H1 (cell line): ENCODE measurements around the gene OXLD1. TPM values are rescaled to one million over a fixed set of nuclear protein-coding genes. Genes with fewer than 3 reads are reported as not detected.

Experiments used
- CTCF ChIA-PET: fragments of 300-600 bp; sonication (Branson Sonifier 250); formaldehyde crosslinking; loops from one replicate; lab custom pipeline; 2021; ENCODE audit not compliant: partially characterized antibody; lab: Charles Lee
- POLR2A ChIA-PET: fragments of 300-600 bp; sonication (Branson Sonifier 250); formaldehyde crosslinking; loops from one replicate; lab custom pipeline; 2021; ENCODE audit warnings: inconsistent platforms; ENCODE audit not compliant: partially characterized antibody; lab: Charles Lee
- DNase-seq, 2 experiments: peaks; one replicate each; pipeline versions ENCODE4 v3.0.0 to v3.0.0-alpha.2; 2010 to 2022; ENCODE audit warnings: low spot score in 2 of 2, low read depth in 1 of 2, mixed read lengths in 1 of 2
- FAIRE-seq: peaks from 2 replicates; lab custom pipeline; 2011; peaks lifted over from hg19 to GRCh38; lab: Jason Lieb, UNC
- H2AFZ ChIP-seq: 2 replicates; pipeline ENCODE4 v1.8.1; 2012; ENCODE audit warnings: low read length, inconsistent platforms
- H2AK5ac ChIP-seq: 2 replicates; pipeline ENCODE4 v1.6.1; 2013; ENCODE audit warnings: low read depth, low read length
- H2BK120ac ChIP-seq: replicated peaks from 2 replicates; pipeline ENCODE3; 2013; ENCODE audit warnings: low read depth, low read length, inconsistent platforms
- H2BK12ac ChIP-seq: 2 replicates; pipeline ENCODE4 v1.6.1; 2013; ENCODE audit warnings: low read depth, low read length
- H2BK15ac ChIP-seq: 2 replicates; pipeline ENCODE4 v1.6.1; 2013; ENCODE audit warnings: low read length
- H2BK20ac ChIP-seq: 2 replicates; pipeline ENCODE4 v1.6.1; 2013; ENCODE audit warnings: low read length
- H2BK5ac ChIP-seq: 2 replicates; pipeline ENCODE4 v1.6.1; 2013; ENCODE audit warnings: low read depth, low read length
- H3K14ac ChIP-seq: 2 replicates; pipeline ENCODE4 v1.6.1; 2013; ENCODE audit warnings: inconsistent platforms; ENCODE audit not compliant: insufficient read length
- H3K18ac ChIP-seq: 2 replicates; pipeline ENCODE4 v1.6.1; 2013; ENCODE audit warnings: low read length; ENCODE audit errors: extremely low read depth
- H3K23ac ChIP-seq: 2 replicates; pipeline ENCODE4 v1.6.1; 2013; ENCODE audit warnings: inconsistent platforms; ENCODE audit not compliant: insufficient read length
- H3K23me2 ChIP-seq: 2 replicates; pipeline ENCODE4 v1.6.1; 2013; ENCODE audit warnings: low read depth, low read length
- H3K27ac ChIP-seq: 2 replicates; pipeline ENCODE4 v1.6.1; 2011; ENCODE audit warnings: low read depth, low read length, inconsistent platforms
- H3K27me3 ChIP-seq, 4 experiments: replicated peaks in 1 of 4; 1 replicate in 1 of 4; 2 replicates in 3 of 4; pipeline versions ENCODE4 v1.6.1 to v1.8.1; 2011 to 2013; ENCODE audit warnings: low read length in 3 of 4, mild to moderate bottlenecking in 3 of 4, inconsistent platforms in 2 of 4, mixed read lengths in 2 of 4, moderate library complexity in 1 of 4; ENCODE audit not compliant: control insufficient read depth in 3 of 4, insufficient read depth in 3 of 4; ENCODE audit errors: extremely low read depth in 1 of 4
- H3K36me3 ChIP-seq, 4 experiments: 2 replicates each; pipeline versions ENCODE4 v1.6.1 to v1.8.1; 2011 to 2013; ENCODE audit warnings: mild to moderate bottlenecking in 4 of 4, low read length in 3 of 4, moderate library complexity in 2 of 4, control low read depth in 1 of 4, inconsistent platforms in 1 of 4; ENCODE audit not compliant: insufficient read depth in 4 of 4, control insufficient read depth in 2 of 4
- H3K4ac ChIP-seq: replicated peaks from 2 replicates; pipeline ENCODE3; 2013; ENCODE audit warnings: low read length, low read depth, mixed read lengths, inconsistent platforms; ENCODE audit not compliant: insufficient read length
- H3K4me1 ChIP-seq, 4 experiments: replicated peaks in 1 of 4; 1 replicate in 1 of 4; 2 replicates in 3 of 4; pipeline versions ENCODE4 v1.6.1 to v1.8.1; 2011 to 2013; ENCODE audit warnings: low read length in 3 of 4, inconsistent platforms in 2 of 4, mixed read lengths in 1 of 4; ENCODE audit not compliant: insufficient read depth in 4 of 4, control insufficient read depth in 3 of 4
- H3K4me2 ChIP-seq, 2 experiments: 2 replicates each; pipeline versions ENCODE4 v1.6.1 to v1.8.1; 2011 to 2013; ENCODE audit warnings: low read depth in 2 of 2, low read length in 2 of 2, control low read depth in 1 of 2, inconsistent platforms in 1 of 2, mild to moderate bottlenecking in 1 of 2; ENCODE audit not compliant: insufficient read depth in 1 of 2
- H3K4me3 ChIP-seq, 4 experiments: fragments of 200-600, 300-600 bp in 1 of 4; sonication (generic), shearing (Covaris generic), sonication (Bioruptor Twin) in 1 of 4; 2 replicates each; pipeline versions ENCODE4 v1.5.1 to v1.8.1; 2011 to 2016; ENCODE audit warnings: low read length in 4 of 4, low read depth in 3 of 4, control low read depth in 2 of 4, inconsistent platforms in 2 of 4, mild to moderate bottlenecking in 2 of 4, mixed read lengths in 1 of 4, moderate library complexity in 1 of 4; ENCODE audit not compliant: insufficient read depth in 2 of 4; ENCODE audit errors: extremely low read depth in 1 of 4
- H3K56ac ChIP-seq: replicated peaks from 2 replicates; pipeline ENCODE3; 2013; ENCODE audit warnings: low read depth, mild to moderate bottlenecking, mixed read lengths, low read length, inconsistent platforms; ENCODE audit not compliant: insufficient read length
- H3K79me1 ChIP-seq: 2 replicates; pipeline ENCODE4 v1.6.1; 2013; ENCODE audit warnings: low read depth, low read length, control low read depth
- H3K79me2 ChIP-seq, 2 experiments: 2 replicates each; pipeline versions ENCODE4 v1.6.1 to v1.8.1; 2012 to 2013; ENCODE audit warnings: low read length in 2 of 2, mild to moderate bottlenecking in 2 of 2, inconsistent platforms in 1 of 2; ENCODE audit not compliant: insufficient read depth in 2 of 2, control insufficient read depth in 1 of 2
- H3K9ac ChIP-seq, 4 experiments: replicated peaks in 1 of 4; 1 replicate in 1 of 4; 2 replicates in 3 of 4; pipeline versions ENCODE4 v1.6.1 to v1.8.1; 2011 to 2013; ENCODE audit warnings: low read depth in 3 of 4, low read length in 3 of 4, control low read depth in 2 of 4, mild to moderate bottlenecking in 2 of 4, moderate library complexity in 2 of 4, inconsistent platforms in 1 of 4; ENCODE audit errors: extremely low read depth in 1 of 4
- H3K9me3 ChIP-seq, 2 experiments: 2 replicates each; pipeline versions ENCODE4 v1.6.1 to v1.8.1; 2012 to 2013; ENCODE audit warnings: mild to moderate bottlenecking in 2 of 2, moderate library complexity in 2 of 2, control low read depth in 1 of 2, inconsistent platforms in 1 of 2, low read depth in 1 of 2, low read length in 1 of 2, mixed read lengths in 1 of 2; ENCODE audit not compliant: insufficient read depth in 2 of 2
- H4K20me1 ChIP-seq, 2 experiments: replicated peaks in 1 of 2; 2 replicates each; pipeline versions ENCODE3 to v1.8.1; 2011 to 2013; ENCODE audit warnings: inconsistent platforms in 2 of 2, low read length in 2 of 2, mild to moderate bottlenecking in 1 of 2; ENCODE audit not compliant: insufficient read depth in 2 of 2, control insufficient read depth in 1 of 2
- H4K5ac ChIP-seq: 2 replicates; pipeline ENCODE4 v1.6.1; 2013; ENCODE audit warnings: low read length, low read depth, mixed read lengths, inconsistent platforms; ENCODE audit not compliant: insufficient read length
- H4K8ac ChIP-seq: 2 replicates; pipeline ENCODE4 v1.8.0; 2013; ENCODE audit warnings: mild to moderate bottlenecking, moderate library complexity, low read length, inconsistent platforms; ENCODE audit not compliant: insufficient read depth; ENCODE audit errors: extremely low read depth
- H4K91ac ChIP-seq: replicated peaks from 2 replicates; pipeline ENCODE3; 2013; ENCODE audit warnings: low read length, mixed read lengths, inconsistent platforms; ENCODE audit not compliant: insufficient read length
- ASH2L ChIP-seq: fragments of 200-600, 300-600 bp; sonication (generic); IDR thresholded peaks from one replicate; pipeline ENCODE4 v1.7.1; 2017; ENCODE audit warnings: low read length
- EGR1 ChIP-seq: IDR thresholded peaks from 2 replicates; pipeline ENCODE4 v1.6.1; 2011; ENCODE audit warnings: low read depth, low read length, borderline replicate concordance
- KDM1A ChIP-seq: fragments of 200-600, 300-600 bp; sonication (generic); IDR thresholded peaks from 2 replicates; pipeline ENCODE4 v1.7.1; 2016; ENCODE audit warnings: mild to moderate bottlenecking, low read length, borderline replicate concordance
- RBBP5 ChIP-seq: IDR thresholded peaks from 2 replicates; pipeline ENCODE4 v1.7.1; 2012; ENCODE audit warnings: low read depth, mild to moderate bottlenecking, inconsistent platforms, low read length, moderate library complexity, borderline replicate concordance
- SIRT6 ChIP-seq: IDR thresholded peaks from one replicate; pipeline ENCODE4 v1.7.1; 2012; ENCODE audit warnings: low read length, inconsistent platforms
- SRF ChIP-seq: IDR thresholded peaks from 2 replicates; pipeline ENCODE4 v1.6.1; 2011; ENCODE audit warnings: mild to moderate bottlenecking, low read depth, low read length, moderate library complexity
- WGBS, 2 experiments: shearing (Covaris generic) in 1 of 2; methylation state at CpG; one replicate each; pipeline versions ENCODE4 v1.1.6 to v1.1.7; 2013 to 2015; ENCODE audit warnings: low lambda C conversion rate in 2 of 2, mixed read lengths in 2 of 2, inconsistent platforms in 1 of 2, low coverage in 1 of 2, missing lambda C conversion rate in 1 of 2; ENCODE audit not compliant: insufficient replicate concordance in 2 of 2, insufficient coverage in 1 of 2, insufficient read length in 1 of 2; ENCODE audit errors: extremely low coverage in 1 of 2, missing lambda C conversion rate in 1 of 2; 5-methylcytosine and 5-hydroxymethylcytosine counted together
- polyA plus RNA-seq, 7 experiments: library from polyadenylated mRNA; depleted of rRNA in 3 of 7; stranded (reverse) in 5 of 7; unstranded in 2 of 7; fragments of >200 nt in 5 of 7; fragments of 200-250 nt in 2 of 7; gene quantifications; 1 replicate in 5 of 7; 2 replicates in 1 of 7; 4 replicates in 1 of 7; pipeline versions ENCODE4 v1.2.1 to v1.2.3, GENCODE V29; 2011 to 2013; ENCODE audit warnings: missing spikeins in 2 of 7, mixed read lengths in 2 of 7
- total RNA-seq: library from RNA; stranded (reverse); fragmentation: NEBNext Ultra II Directional; extraction: Animal tissue kit (Norgen Biotek cat#: 25700); gene quantifications from 2 replicates; pipeline ENCODE4 v1.2.1, GENCODE V29; 2021

OXLD1 gene
- total and polyA plus RNA-seq, 2 of the 8 experiments (the other 6 are each of a cell fraction or from before 2014, with no cell fraction given) = 41.5 to 61.9 TPM

DNA sequence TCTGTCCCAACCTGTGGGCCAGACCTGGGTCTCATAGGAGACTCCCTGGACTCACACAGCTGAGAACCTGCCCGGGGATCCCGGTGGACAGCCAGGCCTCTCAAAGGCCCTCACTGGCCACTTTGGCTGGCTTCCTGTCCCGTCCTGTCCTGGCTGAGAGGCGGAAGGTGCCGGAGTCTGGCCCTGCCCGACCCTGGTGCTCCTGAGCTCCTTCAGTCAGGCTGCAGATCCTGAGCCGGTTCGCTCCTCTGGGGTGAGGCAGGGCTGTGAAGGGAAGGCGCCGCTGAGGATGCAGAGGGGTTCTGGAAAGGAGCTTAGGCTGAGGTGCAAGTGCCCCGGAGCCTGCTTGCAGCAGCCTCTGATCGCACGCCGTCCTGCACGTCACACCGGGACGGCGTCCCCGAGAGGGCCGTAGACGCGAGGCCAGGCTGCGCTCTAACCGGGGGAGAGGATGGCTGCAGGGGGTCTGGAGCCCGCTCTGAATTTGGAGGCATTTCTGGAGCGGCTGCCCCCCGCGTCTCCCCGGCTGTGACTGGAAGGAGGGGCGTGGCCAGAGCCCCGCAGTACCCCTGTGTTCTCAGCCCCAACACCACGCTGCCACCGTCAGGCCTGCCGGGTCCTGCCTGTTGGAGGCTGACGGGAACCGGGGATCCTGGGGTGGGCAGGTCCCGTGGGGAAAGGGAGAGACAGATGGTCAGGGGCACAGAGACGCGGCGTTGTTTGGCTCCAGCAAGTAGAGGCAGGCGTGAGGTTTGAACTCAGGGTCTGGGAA, 21.6 kb upstream of the OXLD1 start:
- DNase-seq (no peak), FAIRE-seq (no peak)
- H2BK5ac ChIP-seq = no peak overlapping the region
- ChIA-PET POLR2A (interaction anchor here (1.1 to 28.4 kb wide), 3 partner anchors 7 to 21 kb away, joined by 3 to 436 read pairs (median 100); partner anchors contain the start of genes MRPL12 and SLC25A10), CTCF (interaction anchor here (0.6 to 0.9 kb wide), 2 partner anchors 20 to 139 kb away, joined by 3 read pairs; no protein-coding TSS in a partner anchor)
- peaks cover 9% of the 10 kb centered on the region for H3K23me2 ChIP-seq
- H4K5ac ChIP-seq = no peak overlapping the region
- H3K14ac ChIP-seq = no peak overlapping the region
- no peak overlapping the region for H2BK12ac ChIP-seq
- H2BK120ac ChIP-seq = no peak overlapping the region
- H3K27ac ChIP-seq = no peak overlapping the region
- no peak overlapping the region for H3K4me2 ChIP-seq
- H2BK20ac ChIP-seq = no peak overlapping the region
- H3K79me2 ChIP-seq = peaks cover 0 to 25% of the 10 kb centered on the region in 2 experiments; a peak in 2 of 4 replicates
- no peak overlapping the region for H3K56ac ChIP-seq
- H3K23ac ChIP-seq = no peak overlapping the region
- peaks cover 3 to 8% (median 5%) of the 10 kb centered on the region in 4 experiments; a peak in 5 of 7 replicates for H3K4me1 ChIP-seq
- H3K9ac ChIP-seq = no peak overlapping the region
- no peak overlapping the region for H2BK15ac ChIP-seq
- peaks cover 2 to 45% (median 19%) of the 10 kb centered on the region in 4 experiments; a peak in 6 of 8 replicates for H3K36me3 ChIP-seq
- no peak overlapping the region for H3K18ac ChIP-seq
- no peaks in the 10 kb centered on the region for H3K9me3 ChIP-seq
- no peak overlapping the region for H3K4me3 ChIP-seq
- no peak overlapping the region for H4K8ac ChIP-seq
- no peak overlapping the region for H2AFZ ChIP-seq
- WGBS, 2 experiments = 95% methylated on average over 31 of the region's 41 CpGs; no CpG with 5 or more reads in 1 of the 2 experiments
- no peak overlapping the region for H3K4ac ChIP-seq
- H2AK5ac ChIP-seq = no peak overlapping the region
- H3K27me3 ChIP-seq = no peaks in the 10 kb centered on the region
- peaks cover 0 to 30% of the 10 kb centered on the region in 2 experiments for H4K20me1 ChIP-seq
- peaks cover 9% of the 10 kb centered on the region for H3K79me1 ChIP-seq
- H4K91ac ChIP-seq = no peak overlapping the region
- no peak for TF ChIP-seq KDM1A
- TF ChIP-seq RBBP5 = no peak
- TF ChIP-seq EGR1 = no peak
- no peak for TF ChIP-seq ASH2L
- no peak for TF ChIP-seq SIRT6
- TF ChIP-seq SRF = no peak
